ENCODE measurements around the gene NRF1. TPM values are rescaled to one million over a fixed set of nuclear protein-coding genes. Genes with fewer than 3 reads are reported as not detected.

Gene NRF1
- total and polyA plus RNA-seq, 10 donors = 6.7 to 27.9 (median 20.9) TPM

- TF ChIP-seq POLR2A (IDR thresholded peaks at IDR 0.05) (no peak), POLR2AphosphoS5 (IDR thresholded peaks at IDR 0.05) (no peak), CTCF (IDR thresholded peaks at IDR 0.05 in 8 of 11, conservative IDR thresholded peaks at IDR 0.05 in 3 of 11) (no peak)
- Histone ChIP-seq H3K27me3 (replicated peaks in 1 of 7) (no peaks in the 10 kb centered on the region), H3K4me3 (no peak overlapping the region), H3K4me1 (peaks cover 0 to 1% (median 0%) of the 10 kb centered on the region in 6 donors), H3K27ac (no peak overlapping the region), H3K36me3 (peaks cover 0 to 55% (median 13%) of the 10 kb centered on the region in 6 donors), H3K9me3 (no peaks in the 10 kb centered on the region)
- 84 to 96% (median 94%) methylated on average over 4 of the region's 4 CpGs for WGBS, 5 donors
- DNase-seq = no peak
- intact Hi-C loops (cut with DNase I; ENCODE audit: low total_unique reads) = no loop called here
These were observed 92.2 kb downstream of the NRF1 start for GRCh38 chr7:129703751-129704150.

- Histone ChIP-seq H3K27me3 (replicated peaks in 1 of 7) (no peaks in the 10 kb centered on the region), H3K36me3 (peaks cover 0 to 79% (median 50%) of the 10 kb centered on the region in 6 donors), H3K9me3 (no peaks in the 10 kb centered on the region), H3K27ac (no peak overlapping the region), H3K4me3 (no peak overlapping the region), H3K4me1 (no peaks in the 10 kb centered on the region)
- intact Hi-C loops (cut with DNase I; ENCODE audit: low total_unique reads) = no loop called here
- TF ChIP-seq CTCF (IDR thresholded peaks at IDR 0.05 in 8 of 11, conservative IDR thresholded peaks at IDR 0.05 in 3 of 11) (no peak), POLR2AphosphoS5 (IDR thresholded peaks at IDR 0.05) (no peak), POLR2A (IDR thresholded peaks at IDR 0.05) (no peak)
- WGBS, 5 donors = 56 to 67% (median 61%) methylated on average over 2 of the region's 2 CpGs
- DNase-seq = no peak
These were observed 96.5 kb downstream of the NRF1 start for GRCh38 chr7:129707910-129708499.

DNA sequence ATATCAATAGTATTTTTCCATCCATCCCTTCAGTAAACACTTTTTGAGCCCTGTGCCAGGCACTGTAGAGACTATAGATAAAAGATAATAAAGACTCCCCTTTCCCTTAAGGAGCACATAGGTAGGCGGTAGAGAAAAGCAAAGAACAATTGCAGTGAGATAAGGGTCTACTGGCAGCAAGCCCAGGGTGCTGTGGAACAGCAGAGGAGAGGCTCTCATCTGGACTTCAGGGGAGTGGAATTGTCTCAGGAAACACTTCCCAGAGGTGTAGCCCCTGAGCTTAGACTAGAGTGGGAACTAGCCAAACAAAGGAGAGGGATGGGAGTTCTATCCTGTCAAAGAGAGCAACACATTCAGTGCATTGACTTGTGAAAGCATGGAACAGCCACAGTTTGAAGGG lies 102.0 kb downstream of the NRF1 start:
- WGBS, 5 donors = 85 to 100% (median 96%) methylated on average over 1 of the region's 1 CpG
- Histone ChIP-seq H3K36me3 (peaks cover 0 to 100% (median 90%) of the 10 kb centered on the region in 6 donors), H3K4me3 (no peak overlapping the region), H3K9me3 (no peaks in the 10 kb centered on the region), H3K27me3 (replicated peaks in 1 of 7) (no peaks in the 10 kb centered on the region), H3K27ac (no peak overlapping the region), H3K4me1 (no peaks in the 10 kb centered on the region)
- intact Hi-C loops (cut with DNase I; ENCODE audit: low total_unique reads) = no loop called here
- no peak for DNase-seq
- TF ChIP-seq POLR2A (IDR thresholded peaks at IDR 0.05) (no peak), POLR2AphosphoS5 (IDR thresholded peaks at IDR 0.05) (no peak), CTCF (IDR thresholded peaks at IDR 0.05 in 8 of 11, conservative IDR thresholded peaks at IDR 0.05 in 3 of 11) (no peak)

DNA sequence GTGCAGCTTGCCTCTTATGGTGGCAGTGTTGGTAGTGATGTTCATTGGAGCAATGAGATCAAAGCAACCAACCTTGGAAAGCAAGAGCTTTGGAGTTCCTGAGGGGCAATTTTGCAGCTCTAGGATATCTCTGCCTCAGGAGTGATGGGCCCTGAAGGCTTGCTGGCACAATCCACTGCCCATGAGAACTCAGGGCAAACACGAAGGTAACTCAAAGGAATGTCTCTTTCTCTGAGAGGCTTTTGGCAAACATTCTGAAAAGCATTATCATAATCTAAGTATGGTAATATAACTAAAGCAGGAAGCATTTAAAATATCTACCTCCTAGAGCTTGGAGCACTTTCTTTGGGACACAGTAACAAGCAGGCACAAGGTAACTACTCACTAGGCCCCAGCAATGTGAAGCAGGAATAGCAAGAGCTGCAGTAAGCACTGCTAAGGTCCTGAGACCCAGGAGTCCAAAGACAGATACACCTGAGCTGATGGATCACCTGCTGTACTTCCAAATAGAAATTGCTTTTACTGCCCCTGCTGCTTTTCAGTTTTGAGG lies 103.1 kb downstream of the NRF1 start:
- Histone ChIP-seq H3K9me3 (no peaks in the 10 kb centered on the region), H3K36me3 (peaks cover 0 to 100% (median 87%) of the 10 kb centered on the region in 6 donors), H3K4me1 (peaks cover 0 to 3% (median 0%) of the 10 kb centered on the region in 6 donors), H3K27me3 (replicated peaks in 1 of 7) (no peaks in the 10 kb centered on the region), H3K27ac (no peak overlapping the region), H3K4me3 (no peak overlapping the region)
- intact Hi-C loops (cut with DNase I; ENCODE audit: low total_unique reads) = no loop called here
- DNase-seq = no peak
- TF ChIP-seq POLR2A (IDR thresholded peaks at IDR 0.05) (no peak), CTCF (IDR thresholded peaks at IDR 0.05 in 8 of 11, conservative IDR thresholded peaks at IDR 0.05 in 3 of 11) (no peak), POLR2AphosphoS5 (IDR thresholded peaks at IDR 0.05) (no peak)
- WGBS, 5 donors = 92 to 100% (median 97%) methylated on average over 1 of the region's 1 CpG
